ENCODE measurements around the gene GRID1. TPM values are rescaled to one million over a fixed set of nuclear protein-coding genes. Genes with fewer than 3 reads are reported as not detected.
"Not testable (repeated sequence)": the region's sequence is repeated elsewhere in the genome, so short reads cannot be mapped to it uniquely, and the experiment has no call there.

GRID1 gene
- total RNA-seq, 1 experiment from 2014 or later = not detected

GRCh38 chr10:85950921-85951320 lies 415.7 kb downstream of the GRID1 start:
- H3K27ac Mint-ChIP-seq (ENCODE audit: unreplicated experiment) = no peak overlapping the region
- no peaks in the 10 kb centered on the region for H3K4me1 Mint-ChIP-seq (ENCODE audit: low read depth, unreplicated experiment)
- H3K27me3 Mint-ChIP-seq (ENCODE audit: unreplicated experiment) = no peaks in the 10 kb centered on the region
- DNase-seq = no peak
- CTCF ChIA-PET = no interaction called here
- H3K9me3 Mint-ChIP-seq (ENCODE audit: low read depth, unreplicated experiment) = no peaks in the 10 kb centered on the region
- no peaks in the 10 kb centered on the region for H3K36me3 Mint-ChIP-seq (ENCODE audit: insufficient read depth, unreplicated experiment)
- intact Hi-C loops (cut with micrococcal nuclease; ENCODE audit: unreplicated experiment) = no loop called here
- BruUV-seq (replicated peaks) = no TSS peak
- no peak for TF ChIP-seq CTCF (IDR thresholded peaks at IDR 0.05; ENCODE audit: unreplicated experiment)
- no peak overlapping the region for H3K4me3 Mint-ChIP-seq (ENCODE audit: low read depth, unreplicated experiment)

- DNase-seq = no peak
- no peak for TF ChIP-seq CTCF (IDR thresholded peaks at IDR 0.05; ENCODE audit: unreplicated experiment)
- Mint-ChIP-seq H3K36me3 (ENCODE audit: insufficient read depth, unreplicated experiment) (no peaks in the 10 kb centered on the region), H3K27ac (ENCODE audit: unreplicated experiment) (no peak overlapping the region), H3K4me3 (ENCODE audit: low read depth, unreplicated experiment) (no peak overlapping the region), H3K4me1 (ENCODE audit: low read depth, unreplicated experiment) (no peaks in the 10 kb centered on the region), H3K27me3 (ENCODE audit: unreplicated experiment) (peaks cover 11% of the 10 kb centered on the region), H3K9me3 (ENCODE audit: low read depth, unreplicated experiment) (no peaks in the 10 kb centered on the region)
- CTCF ChIA-PET = no interaction called here
- BruUV-seq (replicated peaks) = no TSS peak
- intact Hi-C loops (cut with micrococcal nuclease; ENCODE audit: unreplicated experiment) = no loop called here
Observed at GRCh38 chr10:85946713-85947326, 419.8 kb downstream of the GRID1 start.

- Mint-ChIP-seq H3K27ac (ENCODE audit: unreplicated experiment) (no peak overlapping the region), H3K36me3 (ENCODE audit: insufficient read depth, unreplicated experiment) (no peaks in the 10 kb centered on the region), H3K9me3 (ENCODE audit: low read depth, unreplicated experiment) (no peaks in the 10 kb centered on the region), H3K4me3 (ENCODE audit: low read depth, unreplicated experiment) (no peak overlapping the region), H3K4me1 (ENCODE audit: low read depth, unreplicated experiment) (no peaks in the 10 kb centered on the region), H3K27me3 (ENCODE audit: unreplicated experiment) (no peaks in the 10 kb centered on the region)
- BruUV-seq (replicated peaks) = no TSS peak
- CTCF ChIA-PET = no interaction called here
- intact Hi-C loops (cut with micrococcal nuclease; ENCODE audit: unreplicated experiment) = no loop called here
- DNase-seq = no peak
- TF ChIP-seq CTCF (IDR thresholded peaks at IDR 0.05; ENCODE audit: unreplicated experiment) = no peak
Observed at GRCh38 chr10:85936161-85936560, 430.4 kb downstream of the GRID1 start.

DNA sequence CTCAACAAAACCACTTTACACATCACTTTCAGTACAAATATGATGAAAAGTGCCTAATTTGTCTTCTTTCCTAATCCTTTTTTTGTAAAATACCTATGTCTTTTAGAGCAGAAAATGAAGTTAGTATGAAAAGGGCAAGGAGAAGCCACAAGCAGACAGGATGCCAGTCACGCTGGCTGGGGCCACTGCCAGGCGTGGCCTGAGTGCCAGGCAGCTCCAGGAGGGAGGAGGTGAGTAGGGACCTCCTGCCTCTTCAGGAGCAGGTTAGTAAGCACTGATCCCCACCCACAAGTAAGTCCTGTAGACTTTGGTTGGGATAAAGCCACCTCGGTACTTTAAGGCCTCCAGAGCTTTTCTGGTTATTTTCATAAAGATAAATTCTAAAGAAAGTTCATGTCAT lies 432.0 kb downstream of the GRID1 start:
- Mint-ChIP-seq H3K9me3 (ENCODE audit: low read depth, unreplicated experiment) (no peaks in the 10 kb centered on the region), H3K4me3 (ENCODE audit: low read depth, unreplicated experiment) (no peak overlapping the region), H3K27me3 (ENCODE audit: unreplicated experiment) (no peaks in the 10 kb centered on the region), H3K36me3 (ENCODE audit: insufficient read depth, unreplicated experiment) (no peaks in the 10 kb centered on the region), H3K27ac (ENCODE audit: unreplicated experiment) (no peak overlapping the region), H3K4me1 (ENCODE audit: low read depth, unreplicated experiment) (no peaks in the 10 kb centered on the region)
- no peak for DNase-seq
- BruUV-seq (replicated peaks) = no TSS peak
- TF ChIP-seq CTCF (IDR thresholded peaks at IDR 0.05; ENCODE audit: unreplicated experiment) = no peak
- intact Hi-C loops (cut with micrococcal nuclease; ENCODE audit: unreplicated experiment) = no loop called here
- CTCF ChIA-PET = no interaction called here

GRCh38 chr10:85929993-85930392 lies 436.6 kb downstream of the GRID1 start:
- H3K27me3 Mint-ChIP-seq (ENCODE audit: unreplicated experiment); H3K27ac Mint-ChIP-seq (ENCODE audit: unreplicated experiment); BruUV-seq (replicated peaks); H3K9me3 Mint-ChIP-seq (ENCODE audit: low read depth, unreplicated experiment); CTCF ChIA-PET; H3K4me1 Mint-ChIP-seq (ENCODE audit: low read depth, unreplicated experiment); DNase-seq; intact Hi-C loops (cut with micrococcal nuclease; ENCODE audit: unreplicated experiment); H3K4me3 Mint-ChIP-seq (ENCODE audit: low read depth, unreplicated experiment); H3K36me3 Mint-ChIP-seq (ENCODE audit: insufficient read depth, unreplicated experiment): not testable (repeated sequence)
